Stimulated activated CD4-positive, alpha-beta T cell treated with anti-CD3 and anti-CD28 coated beads, TNF-alpha, amount 100 ng/mL, for 4 hours (primary cell): ENCODE measurements around the gene RYR2.
"Not testable (repeated sequence)": the region's sequence is repeated elsewhere in the genome, so short reads cannot be mapped to it uniquely, and the experiment has no call there.

ENCODE experiments used
- DNase-seq, 3 experiments: peaks; one replicate each; pipeline ENCODE4 v3.0.0-alpha.2; 2020; ENCODE audit warnings: low read depth in 3 of 3

Gene RYR2

DNA sequence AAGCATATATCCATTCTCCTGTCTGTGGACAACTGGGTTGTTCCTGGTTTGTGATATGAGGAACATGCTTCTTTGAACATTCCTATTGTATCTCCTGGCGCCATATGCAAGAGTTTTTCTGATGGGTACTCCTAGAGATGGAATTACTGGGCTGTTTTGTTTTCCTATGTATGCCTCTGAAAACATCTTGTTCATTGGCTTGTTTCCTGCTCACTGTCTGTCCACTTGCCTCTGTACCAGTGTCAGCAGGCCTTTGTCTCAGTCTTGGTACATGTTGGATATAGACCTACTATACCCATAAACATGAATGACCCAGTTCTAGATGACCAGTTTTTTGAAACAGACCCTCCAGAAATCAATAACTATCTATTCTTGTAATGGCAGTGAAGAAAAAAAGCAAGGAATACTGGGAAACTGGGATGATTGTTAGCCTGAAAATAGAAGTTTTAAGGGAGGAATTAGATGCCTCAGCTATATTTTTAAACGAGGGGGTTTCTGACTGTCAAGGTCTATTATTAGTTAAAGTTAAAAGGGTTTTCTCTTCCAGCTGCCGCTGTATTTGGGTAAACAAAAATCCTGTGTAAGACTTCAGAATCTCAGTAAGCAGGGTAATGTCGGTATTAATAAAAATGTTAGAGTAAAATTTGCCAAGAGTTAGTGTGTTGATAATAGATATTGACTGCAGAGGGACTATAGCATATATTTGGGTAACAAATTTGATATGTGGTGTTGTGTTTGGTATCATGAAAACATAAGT lies 103.6 kb downstream of the RYR2 start:
- no peak for DNase-seq

- DNase-seq = no peak
These were observed 104.3 kb downstream of the RYR2 start for GRCh38 chr1:237146241-237146640.

DNA sequence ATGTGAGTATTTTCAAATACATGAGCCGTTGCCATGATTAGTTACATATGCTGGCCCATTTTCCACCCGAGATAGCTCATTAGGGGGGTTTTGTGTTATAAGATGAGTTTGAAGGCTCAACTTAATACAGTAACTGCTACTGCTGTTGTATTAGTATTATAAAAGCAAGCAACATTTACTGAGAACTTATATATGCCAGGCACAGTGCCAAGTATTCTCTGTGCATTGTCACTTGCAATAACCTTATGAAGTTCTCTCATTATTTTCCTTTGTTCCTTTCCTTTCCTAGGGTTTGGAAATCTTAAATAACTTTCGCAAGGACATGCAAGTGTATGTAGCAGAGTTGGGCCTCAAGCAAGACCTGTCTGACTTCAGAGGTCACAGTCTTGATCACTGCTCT lies 107.9 kb downstream of the RYR2 start:
- DNase-seq = no peak

DNA sequence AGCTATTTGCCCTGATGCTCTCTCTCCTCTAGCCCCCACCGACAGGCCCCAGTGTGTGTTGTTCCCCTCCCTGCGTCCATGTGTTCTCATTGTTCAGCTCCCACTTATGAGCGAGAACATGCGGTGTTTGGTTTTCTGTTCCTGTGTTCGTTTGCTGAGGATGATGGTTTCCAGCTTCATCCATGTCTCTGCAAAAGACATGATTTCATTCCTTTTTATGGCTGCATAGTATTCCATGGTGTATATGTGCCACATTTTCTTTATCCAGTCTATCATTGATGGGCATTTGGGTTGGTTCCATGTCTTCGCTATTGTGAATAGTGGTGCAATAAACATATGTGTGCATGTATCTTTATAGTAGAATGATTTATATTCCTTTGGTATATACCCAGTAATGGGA lies 110.0 kb downstream of the RYR2 start:
- DNase-seq = not testable (repeated sequence)

DNA sequence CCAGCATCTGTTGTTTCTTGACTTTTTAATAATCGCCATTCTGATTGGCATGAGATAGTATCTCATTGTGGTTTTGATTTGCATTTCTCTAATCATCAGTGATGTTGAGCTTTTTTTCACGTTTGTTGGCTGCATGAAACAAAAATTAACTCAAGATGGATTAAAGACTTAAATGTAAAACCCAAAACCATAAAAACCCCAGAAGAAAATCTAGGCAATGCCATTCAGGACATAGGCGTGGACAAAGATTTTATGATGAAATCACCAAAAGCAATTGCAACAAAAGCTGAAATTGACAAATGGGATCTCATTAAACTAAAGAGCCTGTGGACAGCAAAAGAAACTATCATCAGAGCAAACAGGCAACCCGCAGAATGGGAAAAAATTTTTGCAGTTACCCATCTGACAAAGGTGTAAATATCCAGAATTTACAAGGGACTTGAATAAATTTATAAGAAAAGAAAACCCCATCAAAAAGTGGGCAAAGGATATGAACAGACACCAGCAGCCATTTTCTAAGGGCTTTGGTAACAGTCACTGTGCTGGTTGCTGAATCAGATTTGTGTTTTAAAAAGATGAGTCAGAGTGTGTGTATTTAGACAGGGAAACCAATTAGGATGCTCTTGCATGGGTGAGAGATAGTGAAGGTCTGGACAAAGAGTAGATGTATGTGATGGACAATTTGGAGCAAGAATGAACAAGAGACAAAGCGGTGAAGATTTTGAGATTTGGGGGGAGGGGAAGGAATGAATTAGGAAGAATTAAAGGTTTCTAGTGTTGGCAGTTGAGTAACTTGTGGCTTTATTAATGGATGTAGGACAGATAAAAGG lies 110.7 kb downstream of the RYR2 start:
- no peak for DNase-seq

GRCh38 chr1:237154157-237154556 lies 112.2 kb downstream of the RYR2 start:
- DNase-seq = no peak

DNA sequence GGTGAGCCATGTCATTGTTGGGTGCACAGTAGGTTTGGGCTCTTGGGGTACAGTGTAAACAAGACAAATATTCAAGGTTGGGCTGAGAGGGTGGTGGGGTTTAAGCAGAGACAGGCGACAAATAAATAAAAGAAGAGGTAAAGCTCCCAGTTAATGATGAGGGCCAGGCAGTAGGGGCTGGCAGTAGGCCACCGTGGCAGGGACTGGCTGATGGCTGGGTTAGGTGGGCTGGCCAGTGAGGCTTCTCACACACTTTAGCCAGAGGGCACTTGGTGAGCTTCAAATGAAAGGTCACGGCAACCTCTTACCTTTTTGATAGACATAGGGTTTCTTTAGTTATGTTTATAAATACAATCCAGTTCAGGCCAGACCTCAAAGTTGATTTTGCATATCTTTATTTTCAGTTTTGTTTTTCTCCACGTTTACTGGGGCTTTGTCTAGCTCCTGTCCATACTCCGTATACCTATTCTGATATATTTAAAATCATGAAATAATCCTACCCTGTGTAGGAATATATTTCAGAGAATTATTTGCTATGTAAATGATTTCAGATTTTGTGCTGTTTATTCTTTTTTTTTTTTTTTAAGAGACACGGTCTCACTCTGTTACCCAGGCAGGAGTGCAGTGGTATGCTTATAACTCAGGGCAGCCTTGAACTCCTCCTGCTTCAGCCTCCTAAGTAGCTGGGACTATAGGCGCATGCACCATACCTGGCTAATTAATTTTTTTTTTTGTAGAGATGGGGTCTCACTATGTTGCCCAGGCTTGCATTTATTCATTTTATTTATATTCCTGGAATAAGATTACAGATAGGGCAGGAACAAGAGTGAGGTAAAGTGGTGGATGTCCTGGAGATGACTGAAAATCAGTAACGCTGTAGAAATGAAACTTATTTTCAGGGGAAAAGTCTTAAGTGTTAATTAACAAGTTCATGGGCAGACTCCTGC lies 122.7 kb downstream of the RYR2 start:
- no peak for DNase-seq

- DNase-seq = no peak
These were observed 124.1 kb downstream of the RYR2 start for GRCh38 chr1:237166086-237166485.

- DNase-seq = no peak
These were observed 124.7 kb downstream of the RYR2 start for GRCh38 chr1:237166593-237167101.

DNA sequence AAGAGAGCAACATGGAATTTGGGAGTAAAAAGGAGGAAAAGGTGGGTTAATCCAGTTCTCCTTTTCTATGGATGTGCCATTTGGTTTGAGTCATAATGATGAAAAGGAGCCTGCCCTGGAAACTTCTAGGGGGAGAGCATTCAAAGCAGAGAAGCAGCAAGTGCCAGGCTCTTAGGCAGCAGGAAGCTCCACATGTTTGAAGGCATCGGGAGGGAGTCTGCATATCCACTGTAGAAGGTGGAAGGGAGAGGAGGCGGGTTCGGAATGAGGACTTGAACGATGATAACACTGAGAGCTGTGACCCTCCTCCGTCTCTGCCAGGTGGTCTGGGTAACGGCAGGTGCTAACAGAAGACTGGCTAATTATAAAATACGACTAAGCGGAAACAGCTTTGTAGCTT lies 128.2 kb downstream of the RYR2 start:
- DNase-seq = no peak

GRCh38 chr1:237171454-237172117 lies 129.6 kb downstream of the RYR2 start:
- DNase-seq = no peak

GRCh38 chr1:237172118-237172485 lies 130.1 kb downstream of the RYR2 start:
- no peak for DNase-seq

DNA sequence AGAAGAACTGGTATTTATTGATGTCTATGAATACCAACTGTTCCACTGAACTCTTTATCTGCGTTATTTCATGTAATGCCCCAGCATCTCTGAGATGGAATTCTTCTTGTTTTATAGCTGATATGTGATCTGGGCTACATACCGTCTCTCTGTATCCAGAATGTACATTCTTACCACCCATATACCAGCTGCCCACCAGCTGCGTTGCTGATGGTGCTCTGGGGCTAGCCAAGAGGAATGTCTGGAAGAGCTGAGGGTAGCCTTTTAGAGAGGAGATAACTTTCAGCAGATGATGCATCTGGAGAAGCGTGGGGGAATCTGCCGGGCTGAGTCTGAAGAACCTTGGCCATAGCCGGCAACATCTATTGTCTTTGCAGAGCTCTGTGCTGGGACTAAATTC lies 137.5 kb downstream of the RYR2 start:
- DNase-seq = no peak

GRCh38 chr1:237180256-237180655 lies 138.3 kb downstream of the RYR2 start:
- no peak for DNase-seq

GRCh38 chr1:237181743-237182317 lies 139.8 kb downstream of the RYR2 start:
- DNase-seq = no peak

GRCh38 chr1:237183963-237184540 lies 142.1 kb downstream of the RYR2 start:
- DNase-seq = no peak

DNA sequence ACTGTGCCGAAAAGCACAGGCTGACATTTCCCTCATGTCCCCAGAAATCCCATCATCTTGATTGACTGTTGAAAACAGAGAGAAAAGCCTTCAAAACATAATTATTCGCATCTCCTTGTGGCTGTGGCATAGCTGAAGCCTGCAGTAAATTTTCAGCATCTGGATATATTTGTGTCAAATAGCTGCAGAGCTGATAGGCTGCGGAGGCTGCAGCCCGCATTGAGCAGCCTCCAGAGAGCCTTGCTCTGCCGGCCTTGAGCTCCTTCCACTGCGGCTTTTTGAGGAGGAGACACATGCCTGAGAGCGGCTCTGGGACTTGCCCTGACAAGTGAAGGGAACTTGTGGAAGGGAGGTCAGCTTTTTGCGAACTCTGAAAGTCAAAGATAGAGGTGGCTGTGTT lies 144.7 kb downstream of the RYR2 start:
- no peak for DNase-seq

DNA sequence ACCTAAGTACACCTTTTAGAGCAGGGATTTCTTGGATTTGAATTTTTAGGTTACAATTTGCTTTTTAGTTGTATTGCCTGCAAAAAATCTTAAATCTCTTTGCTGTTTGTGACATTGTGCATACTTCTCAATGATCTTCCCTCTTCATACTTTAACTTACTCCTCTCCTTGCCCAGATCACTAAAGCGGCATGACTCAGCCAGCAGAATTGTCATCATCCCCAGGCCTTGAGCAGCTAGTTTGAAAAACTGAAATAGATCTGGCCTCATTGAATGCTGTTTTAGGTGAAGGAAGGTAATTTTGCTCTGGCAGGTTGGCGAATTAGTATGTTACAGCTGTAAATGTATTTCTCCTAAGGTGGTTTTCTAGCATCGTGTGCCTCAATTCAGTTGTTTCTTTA lies 145.9 kb downstream of the RYR2 start:
- DNase-seq = no peak

DNA sequence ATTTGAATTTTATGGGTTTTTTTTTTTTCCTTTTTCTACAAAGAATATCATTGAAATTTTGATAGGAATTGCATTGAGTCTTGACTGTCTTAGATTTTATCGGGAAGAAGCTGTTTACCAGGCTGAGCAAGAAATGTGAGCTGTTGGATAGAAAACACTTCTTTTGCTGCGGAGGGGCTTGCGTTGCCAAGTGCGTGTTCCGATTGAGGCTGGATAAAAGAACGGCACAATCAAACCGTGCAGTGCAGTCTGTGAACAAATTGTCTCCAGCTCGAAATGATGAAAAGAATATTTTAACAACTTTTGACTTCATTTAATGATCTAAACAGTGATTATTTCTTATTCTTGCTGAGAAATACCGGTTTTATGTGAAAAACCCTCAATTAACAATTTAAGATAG lies 149.4 kb downstream of the RYR2 start:
- DNase-seq = no peak
